NCI-H1417 (cell line): ENCODE measurements around the gene CA6.

Experiments
- DNase-seq, 3 experiments: peaks; one replicate each; lab custom pipeline; 2025; lab: John Stamatoyannopoulos, UW

Gene CA6

DNA sequence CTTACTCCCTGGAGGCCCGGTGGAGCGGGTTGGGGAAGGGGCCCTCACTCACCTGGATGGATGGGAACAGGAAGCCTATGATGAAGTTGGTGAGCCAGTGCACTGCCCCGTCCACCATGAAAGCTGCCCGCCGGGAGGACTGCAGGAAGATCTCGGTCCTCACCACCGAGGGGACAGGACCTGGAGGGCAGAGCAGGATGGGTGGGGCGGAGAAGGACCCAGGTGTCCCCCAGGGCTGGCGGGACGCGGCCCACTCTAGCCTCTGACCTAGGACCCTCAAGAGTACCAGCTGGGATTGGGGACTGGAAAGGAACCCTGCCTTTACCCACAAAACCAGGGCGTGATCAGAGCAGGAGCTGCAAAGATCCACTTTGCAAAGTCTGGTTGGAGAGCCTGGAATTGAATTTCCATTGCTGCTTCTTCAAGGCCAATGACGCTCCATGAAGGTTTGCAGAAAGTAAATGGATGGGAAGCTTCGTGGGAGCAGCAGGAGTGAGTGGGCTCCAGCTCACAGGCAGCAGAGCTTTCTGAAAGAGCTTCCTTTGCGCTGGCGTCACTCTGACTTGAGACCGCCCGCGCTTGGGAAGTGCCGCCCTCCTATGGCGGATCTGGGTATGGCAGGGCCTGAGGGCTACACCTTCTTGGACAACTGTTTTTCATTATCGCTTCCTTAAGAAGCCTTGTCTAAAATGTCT, 59.2 kb downstream of the CA6 start:
- peak in 2 of 3 experiments; percentile 28 to 77 for DNase-seq

DNA sequence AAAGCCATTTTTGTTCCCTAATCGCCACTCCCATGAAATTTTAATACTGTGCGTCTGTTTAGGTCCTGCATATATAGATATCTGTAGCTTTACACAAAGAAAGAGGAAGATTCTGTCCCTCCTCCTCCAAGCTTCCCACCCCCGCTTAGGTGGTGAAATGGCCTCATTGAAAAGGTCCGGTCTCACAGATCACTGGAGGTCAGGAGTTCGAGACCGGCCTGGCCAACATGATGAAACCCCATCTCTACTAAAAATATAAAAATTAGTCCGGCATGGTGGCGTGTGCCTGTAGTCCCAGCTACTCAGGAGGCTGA, 59.7 kb downstream of the CA6 start:
- DNase-seq, result no peak

DNA sequence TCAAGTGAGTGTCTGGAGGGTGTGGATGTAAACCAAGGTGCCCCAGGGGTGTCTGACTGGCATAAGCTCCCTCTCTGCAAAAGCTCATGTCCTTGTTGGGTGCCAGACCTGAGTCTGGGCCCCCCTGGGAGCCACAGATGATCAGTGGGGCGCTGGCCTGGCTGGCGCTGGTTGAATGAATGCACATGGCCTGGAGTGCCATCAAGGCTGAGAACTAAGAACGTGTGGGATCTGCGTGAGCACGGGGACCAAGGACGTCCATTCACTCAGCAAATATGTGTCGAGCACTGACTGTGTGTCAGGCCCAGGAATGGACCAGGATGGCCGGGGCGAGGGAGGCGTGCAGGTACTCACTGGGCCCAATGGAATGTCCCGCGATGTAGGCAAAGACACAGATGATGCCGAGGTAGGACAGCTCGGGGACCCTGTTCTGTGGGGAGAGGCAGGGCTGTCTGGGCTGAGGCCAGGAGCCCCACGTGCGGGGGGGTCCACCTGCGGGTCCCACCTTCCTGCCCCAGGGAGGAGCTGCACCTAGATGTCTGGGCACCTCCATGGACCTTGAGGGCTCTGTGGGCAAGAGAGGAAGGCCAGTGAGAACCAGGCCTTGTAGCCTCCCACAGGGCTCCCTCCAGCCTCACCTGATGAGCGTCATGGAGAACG, 61.4 kb downstream of the CA6 start:
- DNase-seq, result no peak

DNA sequence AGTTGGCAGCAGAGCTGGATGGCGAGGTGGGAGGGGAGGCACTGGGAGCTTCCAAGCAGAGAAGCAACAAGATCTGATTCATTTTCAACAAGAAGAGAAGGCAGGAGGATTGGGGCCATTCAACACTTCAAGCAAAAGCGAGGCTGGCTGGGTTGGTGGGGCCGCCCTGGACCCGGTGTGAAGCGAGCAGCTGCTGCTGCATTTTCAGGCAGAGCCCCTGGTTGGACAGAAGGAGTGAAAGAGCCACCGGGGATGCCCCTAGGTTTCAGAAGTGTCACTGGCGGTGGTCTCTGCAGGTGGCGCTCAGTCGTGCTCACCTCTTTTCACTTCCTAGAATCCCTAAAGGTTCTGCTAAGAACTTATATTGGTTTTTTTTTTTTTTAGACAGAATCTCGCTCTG, 62.6 kb downstream of the CA6 start:
- no peak for DNase-seq

DNA sequence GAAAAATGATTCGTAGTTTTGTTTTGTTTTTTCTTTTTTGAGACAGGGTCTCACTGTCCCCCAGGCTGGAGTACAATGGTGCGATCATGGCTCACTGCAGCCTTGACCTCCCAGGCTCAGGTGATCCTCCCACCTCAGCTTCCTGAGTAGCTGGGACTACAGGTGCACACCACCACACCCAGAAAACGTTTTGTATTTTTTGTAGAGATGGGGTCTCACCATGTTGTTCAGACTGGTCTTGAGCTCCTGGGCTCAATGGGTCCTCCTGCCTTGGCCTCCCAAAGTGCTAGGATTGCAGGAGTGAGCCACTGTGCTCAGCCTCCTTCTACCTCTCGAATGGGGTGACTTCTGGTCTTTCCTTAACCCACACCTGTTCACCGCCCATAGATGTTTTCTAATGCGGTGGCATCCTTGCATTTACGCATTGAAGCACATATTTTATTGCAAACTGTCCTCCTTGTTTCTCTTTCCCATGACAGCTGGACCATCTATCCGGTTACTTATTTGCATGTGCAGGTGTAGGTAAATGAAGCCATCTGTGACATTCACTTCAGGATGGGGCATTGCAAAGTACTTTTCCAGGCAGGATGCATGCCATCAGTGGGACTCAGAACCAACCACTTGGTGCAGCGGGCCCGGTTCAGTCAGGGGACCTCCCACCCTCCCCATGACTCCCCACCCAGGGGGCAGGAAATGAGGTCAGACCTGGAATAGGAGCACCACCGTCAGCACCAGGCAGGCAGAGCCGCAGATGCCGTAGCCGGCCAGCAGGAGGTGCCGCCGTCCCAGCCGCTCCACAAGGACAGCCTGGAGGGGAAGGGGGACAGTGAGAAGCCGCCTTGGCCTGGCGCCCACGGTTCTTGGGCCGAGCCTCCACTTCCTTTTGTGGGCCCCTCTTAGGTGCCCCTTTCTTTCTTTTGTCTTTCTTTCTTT, 64.0 kb downstream of the CA6 start:
- peak in 1 of 3 experiments; percentile 32 for DNase-seq

DNA sequence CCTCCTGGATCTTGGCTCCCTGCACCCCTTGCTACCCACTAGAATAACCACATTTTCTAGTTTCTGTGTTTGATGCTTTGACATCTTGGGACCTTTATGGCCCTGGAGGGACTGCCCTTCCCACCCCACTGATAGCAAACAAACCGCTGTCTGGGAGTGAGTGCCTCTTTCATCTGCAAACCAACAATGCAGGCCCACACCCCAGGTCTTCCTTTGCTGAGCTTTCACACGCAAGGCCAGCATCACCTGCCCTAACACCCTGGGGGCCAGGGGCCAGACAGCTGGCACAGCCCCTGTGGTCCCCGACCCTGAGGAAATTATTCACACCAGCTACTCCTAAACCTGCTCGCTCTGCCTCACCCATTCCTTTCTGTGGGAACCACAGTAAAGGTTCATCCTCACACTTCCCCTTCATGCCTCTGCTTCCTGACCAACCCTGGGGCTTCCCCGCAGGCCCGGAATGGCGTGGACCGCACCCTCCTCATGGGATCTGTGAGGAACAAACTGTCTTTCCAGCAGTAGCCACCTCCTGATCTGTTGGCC, 65.2 kb downstream of the CA6 start:
- no peak for DNase-seq

DNA sequence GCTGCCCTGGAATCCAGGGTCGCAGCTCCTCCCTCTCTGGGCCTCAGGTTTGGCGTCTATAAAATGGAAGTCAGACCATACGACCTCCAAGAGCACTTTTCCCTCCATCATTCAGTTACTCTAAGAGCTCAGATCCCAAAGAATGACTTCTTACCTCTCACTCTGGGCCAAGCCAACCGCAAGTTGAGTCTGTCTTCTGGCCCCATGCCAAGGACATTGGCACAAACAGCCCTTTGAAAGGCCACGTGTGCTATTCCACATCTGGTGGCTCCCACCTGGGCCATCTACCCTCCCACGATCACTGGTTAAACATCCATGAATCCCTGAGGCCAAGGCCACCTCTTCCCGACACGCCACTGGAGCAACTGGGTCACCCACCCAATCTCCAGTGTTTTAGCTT, 68.2 kb downstream of the CA6 start:
- DNase-seq, result no peak

DNA sequence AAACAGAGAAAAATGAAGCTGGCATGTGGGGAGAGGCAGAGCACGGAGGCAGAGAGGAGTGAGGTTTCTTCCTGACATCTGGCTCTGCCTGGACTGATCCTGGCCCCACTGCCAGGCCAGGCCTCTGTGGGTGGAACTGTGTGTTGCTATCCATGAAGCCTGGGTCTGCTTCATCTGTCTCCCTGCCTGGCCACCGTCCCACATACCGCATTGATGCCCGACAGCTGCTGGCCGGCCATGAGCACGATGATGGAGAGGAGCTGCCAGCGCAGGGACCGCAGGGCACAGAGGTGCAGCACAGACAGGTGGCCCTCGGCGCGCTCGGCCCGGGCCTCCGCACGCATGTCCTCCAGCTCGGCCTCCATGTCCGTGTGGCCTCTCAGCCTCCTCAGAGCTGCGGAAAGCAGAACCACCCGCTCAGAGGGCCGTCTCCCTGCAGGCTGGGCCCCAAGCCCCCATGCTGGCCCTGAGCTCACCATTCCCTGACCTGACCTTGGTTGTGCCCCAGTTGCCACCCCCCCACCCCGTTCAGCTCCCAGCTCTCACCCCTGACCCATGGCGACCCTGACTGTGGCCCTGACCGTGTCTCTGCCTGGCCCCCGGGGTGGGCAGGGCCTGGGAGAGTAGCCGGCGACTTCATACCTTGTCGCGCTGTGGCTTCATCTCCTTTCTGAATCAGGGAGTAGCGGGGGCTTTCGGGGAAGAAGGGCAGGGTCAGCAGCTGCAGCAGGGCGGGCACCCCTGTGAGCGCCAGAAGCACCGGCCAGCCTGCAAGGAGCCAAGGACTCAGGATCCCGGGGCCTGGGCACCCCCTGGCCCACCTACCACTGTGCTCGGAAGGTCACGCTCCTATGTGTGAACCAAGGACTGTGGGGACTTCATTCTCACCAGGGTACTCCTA, 69.1 kb downstream of the CA6 start:
- DNase-seq, result no peak

DNA sequence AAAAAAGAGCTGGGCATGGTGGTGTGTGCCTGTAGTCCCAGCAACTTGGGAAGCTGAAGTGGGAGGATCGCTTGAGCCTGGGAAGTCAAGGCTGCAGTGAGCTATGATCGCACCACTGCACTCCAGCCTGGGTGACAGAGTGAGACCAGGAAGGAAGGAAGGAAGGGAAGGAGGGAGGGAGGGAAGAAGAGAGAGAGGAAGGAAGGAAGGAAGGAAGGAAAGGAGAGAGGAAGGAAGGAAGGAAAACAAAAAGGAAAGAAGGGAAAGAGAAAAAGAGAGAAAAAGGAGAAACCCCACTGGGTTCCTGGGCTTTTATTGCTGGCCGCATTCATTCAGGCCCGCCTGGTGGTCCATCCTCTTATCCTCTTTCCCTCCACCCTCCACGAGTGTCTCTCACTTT, 70.8 kb downstream of the CA6 start:
- no peak for DNase-seq

DNA sequence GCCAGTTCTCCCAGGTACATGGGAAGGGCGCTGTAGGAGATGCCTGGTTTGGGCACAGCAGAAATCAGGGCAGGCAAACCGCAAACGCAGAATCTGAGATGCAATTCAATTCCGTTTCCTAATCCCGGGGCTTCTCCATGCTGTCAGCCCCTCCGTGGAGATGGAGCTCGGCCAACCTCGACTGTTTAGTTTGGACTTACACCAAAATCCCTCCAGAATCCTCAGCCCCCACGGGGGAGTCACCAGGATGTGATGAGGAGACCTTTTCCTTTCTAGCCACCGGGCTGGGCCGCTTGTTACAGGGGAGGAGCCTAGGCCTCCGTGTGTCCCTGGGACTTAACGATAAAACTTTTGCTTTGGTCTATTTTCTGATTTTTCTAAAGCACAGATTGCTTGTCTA, 72.7 kb downstream of the CA6 start:
- no peak for DNase-seq

DNA sequence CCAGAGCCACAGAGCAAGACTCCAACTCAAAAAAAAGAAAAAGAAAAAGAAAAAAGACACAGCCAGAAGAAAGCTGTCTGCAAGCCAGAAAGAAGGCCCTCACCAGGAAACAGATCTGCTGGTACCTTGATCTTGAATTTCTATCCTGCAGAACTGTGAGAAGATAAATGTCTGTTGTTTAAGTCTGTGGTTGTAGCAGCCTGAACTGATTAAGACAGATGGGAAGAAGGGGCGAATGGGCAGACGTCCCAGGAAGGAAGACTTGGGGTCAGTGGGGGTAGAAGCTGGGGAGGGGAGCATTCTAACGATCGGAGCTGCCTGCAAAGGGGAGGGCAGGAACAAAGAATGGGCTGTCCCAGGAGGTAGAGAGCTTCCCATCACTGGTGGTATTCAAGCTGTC, 74.2 kb downstream of the CA6 start:
- DNase-seq, result no peak

DNA sequence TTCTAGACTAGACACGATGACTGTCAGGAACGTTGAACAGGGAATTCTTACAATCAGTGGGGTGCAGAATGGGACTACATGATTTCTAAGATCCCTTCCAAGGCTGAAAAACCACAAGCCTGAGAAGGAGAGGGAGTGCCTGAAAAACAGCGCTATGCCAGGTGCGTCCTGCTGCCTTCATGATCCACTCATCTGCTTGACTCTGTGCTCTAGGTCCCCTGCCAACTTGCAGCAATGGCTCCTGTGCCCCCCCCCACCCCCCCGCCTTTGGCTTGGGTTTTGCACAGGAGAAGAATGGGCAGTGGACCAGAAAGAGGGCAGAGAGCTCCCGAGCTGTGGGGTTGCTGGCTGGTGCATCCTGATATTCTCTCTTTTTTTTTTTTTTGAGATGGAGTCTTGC, 74.6 kb downstream of the CA6 start:
- DNase-seq, result no peak

DNA sequence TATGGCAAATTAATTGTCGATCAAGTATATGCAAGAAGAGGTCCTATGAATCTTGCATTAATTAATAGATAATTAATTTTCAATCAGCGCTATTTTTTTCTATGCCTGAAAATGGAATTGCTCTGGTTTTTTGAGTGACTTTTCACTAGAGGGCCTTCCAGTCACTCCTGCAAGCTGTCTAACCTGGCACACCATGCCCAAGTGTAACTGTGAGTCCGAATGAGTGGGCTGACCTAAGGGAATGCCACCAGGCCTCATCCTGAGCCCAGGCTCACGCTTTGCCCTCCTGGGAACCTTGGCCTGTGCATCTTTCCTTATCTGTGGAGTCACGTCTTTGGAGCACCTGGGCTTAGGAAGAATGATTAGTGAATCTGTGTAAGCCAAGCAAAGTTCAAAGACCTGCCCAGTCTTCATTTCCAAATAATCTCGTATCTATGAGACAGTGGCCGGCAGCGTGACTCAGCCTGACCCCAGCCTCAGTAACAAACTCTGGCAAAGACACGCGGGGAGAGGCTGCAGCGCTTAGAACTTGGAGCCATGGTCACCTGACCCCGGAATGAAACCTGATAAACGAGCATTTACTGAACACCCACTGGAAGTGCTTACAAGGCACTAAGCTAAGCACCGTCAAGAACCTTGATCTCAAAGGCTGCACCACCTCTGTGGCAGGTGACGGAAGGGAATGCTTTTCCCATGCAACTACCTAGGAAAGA, 76.5 kb downstream of the CA6 start:
- DNase-seq, result peak in 1 of 3 experiments; percentile 40

DNA sequence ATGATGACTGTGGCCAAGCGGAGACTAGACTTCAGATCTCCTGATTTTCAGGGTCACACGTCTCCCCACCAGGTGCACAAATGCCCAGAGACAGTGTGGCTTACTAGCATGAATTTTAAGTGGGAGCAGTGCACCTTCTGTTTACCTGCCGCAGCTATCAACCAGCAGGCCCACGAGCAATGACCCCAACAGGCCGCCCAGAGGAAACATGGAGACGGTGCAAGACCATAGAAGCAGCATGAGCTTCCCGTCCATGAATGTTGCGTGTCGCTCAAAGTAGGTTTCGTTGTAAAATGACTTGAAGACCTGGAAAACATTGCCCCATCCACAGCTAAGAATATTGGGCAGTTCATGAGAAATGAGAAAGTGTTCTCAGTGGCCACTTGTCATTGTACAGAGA, 77.1 kb downstream of the CA6 start:
- no peak for DNase-seq
